GM23338 (cell line): Measurements from ENCODE around the gene EPS8L3.

ENCODE experiments used
- EZH2 ChIP-seq: fragments of 200-600 bp; sonication (generic); IDR thresholded peaks from one replicate; pipeline ENCODE4 v1.8.0; 2017; ENCODE audit warnings: antibody characterized with exemption, mild to moderate bottlenecking, low read depth; ENCODE audit not compliant: unreplicated experiment
- EZH2phosphoT487 ChIP-seq: fragments of 200-600 bp; sonication (generic); IDR thresholded peaks from one replicate; pipeline ENCODE4 v1.8.1; 2018; ENCODE audit warnings: antibody characterized with exemption; ENCODE audit not compliant: unreplicated experiment
- JUNB ChIP-seq: IDR thresholded peaks from one replicate; pipeline ENCODE4 v1.6.1; 2016; ENCODE audit warnings: antibody characterized with exemption; ENCODE audit not compliant: unreplicated experiment
- NANOG ChIP-seq: IDR thresholded peaks from 2 replicates; pipeline ENCODE4 v1.6.1; 2016; ENCODE audit warnings: antibody characterized with exemption, borderline replicate concordance
- POLR2AphosphoS5 ChIP-seq: IDR thresholded peaks from 2 replicates; pipeline ENCODE4 v1.6.1; 2016; ENCODE audit warnings: antibody characterized with exemption, low read depth
- TF ChIP-seq, protein P1 (sequence below), 2 experiments: fragments of 200-600 bp in 1 of 2; sonication (generic) in 1 of 2; conservative IDR thresholded peaks; 2 replicates each; pipeline versions ENCODE4 v1.5.1 to v1.6.1; 2016 to 2017; ENCODE audit warnings: antibody characterized with exemption in 2 of 2, low read depth in 2 of 2, mild to moderate bottlenecking in 2 of 2, moderate library complexity in 1 of 2
- TF ChIP-seq, protein P2 (sequence below): IDR thresholded peaks from one replicate; pipeline ENCODE4 v1.6.1; 2018; ENCODE audit warnings: antibody characterized with exemption; ENCODE audit not compliant: unreplicated experiment

DNA sequence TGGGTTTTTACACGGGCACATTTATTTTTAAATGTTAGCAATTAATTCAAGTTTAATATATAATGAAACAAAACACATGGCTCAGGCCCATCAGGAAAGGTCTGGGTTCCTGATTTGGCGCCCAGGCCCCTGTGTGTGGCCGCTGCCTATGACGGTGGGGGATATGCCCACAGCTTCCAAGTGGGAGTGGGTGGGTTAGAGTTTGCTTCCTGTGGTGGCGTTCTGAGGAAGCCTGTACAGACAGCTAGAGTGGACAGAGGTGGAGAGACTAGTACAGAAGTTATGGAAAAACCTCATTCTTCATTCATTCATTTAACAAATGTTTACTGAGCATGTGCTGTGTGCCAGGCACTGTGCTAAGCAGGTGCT, 22.4 kb upstream of the EPS8L3 start:
- TF ChIP-seq, protein P1, sequence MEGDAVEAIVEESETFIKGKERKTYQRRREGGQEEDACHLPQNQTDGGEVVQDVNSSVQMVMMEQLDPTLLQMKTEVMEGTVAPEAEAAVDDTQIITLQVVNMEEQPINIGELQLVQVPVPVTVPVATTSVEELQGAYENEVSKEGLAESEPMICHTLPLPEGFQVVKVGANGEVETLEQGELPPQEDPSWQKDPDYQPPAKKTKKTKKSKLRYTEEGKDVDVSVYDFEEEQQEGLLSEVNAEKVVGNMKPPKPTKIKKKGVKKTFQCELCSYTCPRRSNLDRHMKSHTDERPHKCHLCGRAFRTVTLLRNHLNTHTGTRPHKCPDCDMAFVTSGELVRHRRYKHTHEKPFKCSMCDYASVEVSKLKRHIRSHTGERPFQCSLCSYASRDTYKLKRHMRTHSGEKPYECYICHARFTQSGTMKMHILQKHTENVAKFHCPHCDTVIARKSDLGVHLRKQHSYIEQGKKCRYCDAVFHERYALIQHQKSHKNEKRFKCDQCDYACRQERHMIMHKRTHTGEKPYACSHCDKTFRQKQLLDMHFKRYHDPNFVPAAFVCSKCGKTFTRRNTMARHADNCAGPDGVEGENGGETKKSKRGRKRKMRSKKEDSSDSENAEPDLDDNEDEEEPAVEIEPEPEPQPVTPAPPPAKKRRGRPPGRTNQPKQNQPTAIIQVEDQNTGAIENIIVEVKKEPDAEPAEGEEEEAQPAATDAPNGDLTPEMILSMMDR (conservative IDR thresholded peaks at IDR 0.05; ENCODE audit: low read depth in 2 of 2): no peak
- TF ChIP-seq EZH2phosphoT487 (no peak), JUNB (no peak), POLR2AphosphoS5 (no peak), NANOG (no peak), EZH2 (no peak)
- TF ChIP-seq, protein P2, sequence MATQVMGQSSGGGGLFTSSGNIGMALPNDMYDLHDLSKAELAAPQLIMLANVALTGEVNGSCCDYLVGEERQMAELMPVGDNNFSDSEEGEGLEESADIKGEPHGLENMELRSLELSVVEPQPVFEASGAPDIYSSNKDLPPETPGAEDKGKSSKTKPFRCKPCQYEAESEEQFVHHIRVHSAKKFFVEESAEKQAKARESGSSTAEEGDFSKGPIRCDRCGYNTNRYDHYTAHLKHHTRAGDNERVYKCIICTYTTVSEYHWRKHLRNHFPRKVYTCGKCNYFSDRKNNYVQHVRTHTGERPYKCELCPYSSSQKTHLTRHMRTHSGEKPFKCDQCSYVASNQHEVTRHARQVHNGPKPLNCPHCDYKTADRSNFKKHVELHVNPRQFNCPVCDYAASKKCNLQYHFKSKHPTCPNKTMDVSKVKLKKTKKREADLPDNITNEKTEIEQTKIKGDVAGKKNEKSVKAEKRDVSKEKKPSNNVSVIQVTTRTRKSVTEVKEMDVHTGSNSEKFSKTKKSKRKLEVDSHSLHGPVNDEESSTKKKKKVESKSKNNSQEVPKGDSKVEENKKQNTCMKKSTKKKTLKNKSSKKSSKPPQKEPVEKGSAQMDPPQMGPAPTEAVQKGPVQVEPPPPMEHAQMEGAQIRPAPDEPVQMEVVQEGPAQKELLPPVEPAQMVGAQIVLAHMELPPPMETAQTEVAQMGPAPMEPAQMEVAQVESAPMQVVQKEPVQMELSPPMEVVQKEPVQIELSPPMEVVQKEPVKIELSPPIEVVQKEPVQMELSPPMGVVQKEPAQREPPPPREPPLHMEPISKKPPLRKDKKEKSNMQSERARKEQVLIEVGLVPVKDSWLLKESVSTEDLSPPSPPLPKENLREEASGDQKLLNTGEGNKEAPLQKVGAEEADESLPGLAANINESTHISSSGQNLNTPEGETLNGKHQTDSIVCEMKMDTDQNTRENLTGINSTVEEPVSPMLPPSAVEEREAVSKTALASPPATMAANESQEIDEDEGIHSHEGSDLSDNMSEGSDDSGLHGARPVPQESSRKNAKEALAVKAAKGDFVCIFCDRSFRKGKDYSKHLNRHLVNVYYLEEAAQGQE: no peak
